HEK293 (cell line): ENCODE results near the gene AKAP6.

Experiments
- CTCF ChIA-PET: fragments of 350-600 bp; formaldehyde crosslinking; extraction: SDS; loops from one replicate; lab custom pipeline; 2021; ENCODE audit warnings: antibody characterized with exemption; lab: Yijun Ruan, JAX
- POLR2A ChIA-PET: fragments of 300-600 bp; formaldehyde crosslinking; extraction: SDS; loops from one replicate; lab custom pipeline; 2020; ENCODE audit warnings: antibody characterized with exemption, inconsistent platforms; lab: Yijun Ruan, JAX
- H3K27ac ChIP-seq: fragments of 200-500 bp; sonication (Bioruptor generic); 2 replicates; pipeline ENCODE4 v1.5.1; 2014; ENCODE audit warnings: low read depth, low read length, control low read depth, inconsistent platforms; ENCODE audit errors: extremely low read depth
- H3K36me3 ChIP-seq, 2 experiments: fragments of 200-500 bp in 1 of 2; sonication (Bioruptor generic) in 1 of 2; 1 replicate in 1 of 2; 2 replicates in 1 of 2; pipeline ENCODE4 v1.5.1; 2014 to 2017; ENCODE audit warnings: inconsistent platforms in 2 of 2, low read length in 2 of 2; ENCODE audit not compliant: control insufficient read depth in 2 of 2, insufficient read depth in 1 of 2
- H3K4me1 ChIP-seq: fragments of 200-500 bp; sonication (Bioruptor generic); 2 replicates; pipeline ENCODE4 v1.5.1; 2014; ENCODE audit warnings: mild to moderate bottlenecking, low read length, inconsistent platforms; ENCODE audit not compliant: control insufficient read depth, insufficient read depth
- H3K4me3 ChIP-seq: 2 replicates; pipeline ENCODE4 v1.5.1; 2011; ENCODE audit warnings: low read depth, mild to moderate bottlenecking, control low read depth, low read length, moderate library complexity
- H3K9me3 ChIP-seq: fragments of 200-500 bp; sonication (Bioruptor generic); 2 replicates; pipeline ENCODE4 v1.5.1; 2014; ENCODE audit warnings: low read depth, low read length, inconsistent platforms; ENCODE audit not compliant: control insufficient read depth, insufficient read depth
- BCL11B ChIP-seq: fragments of 450-650 bp; formaldehyde crosslinking; IDR thresholded peaks from 2 replicates; pipeline ENCODE4 v1.5.1; 2016; ENCODE audit warnings: low read depth, missing biosample characterization, missing genetic modification characterization
- EGR2 ChIP-seq: fragments of 450-650 bp; formaldehyde crosslinking; IDR thresholded peaks from 2 replicates; pipeline ENCODE4 v1.5.1; 2016; ENCODE audit warnings: low read depth, missing biosample characterization, missing genetic modification characterization
- HOXD13 ChIP-seq: sonication (generic); formaldehyde crosslinking; IDR thresholded peaks from 2 replicates; pipeline ENCODE4 v1.8.0; 2022; ENCODE audit warnings: missing genetic modification reagents, borderline replicate concordance
- KLF1 ChIP-seq: fragments of 450-650 bp; formaldehyde crosslinking; IDR thresholded peaks from 2 replicates; pipeline ENCODE4 v1.5.1; 2016; ENCODE audit warnings: missing biosample characterization, missing genetic modification characterization
- KLF10 ChIP-seq: fragments of 450-650 bp; IDR thresholded peaks from 2 replicates; pipeline ENCODE4 v1.5.1; 2018; ENCODE audit warnings: missing biosample characterization, mild to moderate bottlenecking, missing genetic modification characterization
- MYNN ChIP-seq: fragments of 450-650 bp; formaldehyde crosslinking; IDR thresholded peaks from 2 replicates; pipeline ENCODE4 v1.5.1; 2016; ENCODE audit warnings: missing biosample characterization, missing genetic modification characterization, borderline replicate concordance
- MZF1 ChIP-seq: fragments of 450-650 bp; formaldehyde crosslinking; IDR thresholded peaks from 2 replicates; pipeline ENCODE4 v1.5.1; 2017; ENCODE audit warnings: missing biosample characterization, missing genetic modification characterization, borderline replicate concordance
- SCRT2 ChIP-seq: fragments of 450-650 bp; formaldehyde crosslinking; IDR thresholded peaks from 2 replicates; pipeline ENCODE4 v1.5.1; 2016; ENCODE audit warnings: missing biosample characterization, missing genetic modification characterization
- TRIM28 ChIP-seq: IDR thresholded peaks from 2 replicates; pipeline ENCODE4 v1.6.1; 2011; ENCODE audit warnings: low read length, control low read depth, borderline replicate concordance
- ZBTB1 ChIP-seq: fragments of 450-650 bp; formaldehyde crosslinking; IDR thresholded peaks from 2 replicates; pipeline ENCODE4 v1.5.1; 2016; ENCODE audit warnings: missing biosample characterization, missing genetic modification characterization
- ZBTB20 ChIP-seq: fragments of 450-650 bp; formaldehyde crosslinking; IDR thresholded peaks from 2 replicates; pipeline ENCODE4 v1.5.1; 2016; ENCODE audit warnings: missing biosample characterization, missing genetic modification characterization
- ZEB2 ChIP-seq: fragments of 450-650 bp; formaldehyde crosslinking; IDR thresholded peaks from 2 replicates; pipeline ENCODE4 v1.5.1; 2016; ENCODE audit warnings: missing biosample characterization, missing genetic modification characterization
- ZFHX2 ChIP-seq: fragments of 450-650 bp; formaldehyde crosslinking; conservative IDR thresholded peaks from 2 replicates; pipeline ENCODE4 v1.5.1; 2016; ENCODE audit warnings: missing biosample characterization, missing genetic modification characterization
- ZNF10 ChIP-seq: fragments of 450-650 bp; formaldehyde crosslinking; IDR thresholded peaks from 2 replicates; pipeline ENCODE4 v1.5.1; 2017; ENCODE audit warnings: missing biosample characterization, missing genetic modification characterization
- ZNF169 ChIP-seq: fragments of 450-650 bp; formaldehyde crosslinking; IDR thresholded peaks from 2 replicates; pipeline ENCODE4 v1.5.1; 2016; ENCODE audit warnings: missing biosample characterization, missing genetic modification characterization
- ZNF174 ChIP-seq: fragments of 450-650 bp; formaldehyde crosslinking; IDR thresholded peaks from 2 replicates; pipeline ENCODE4 v1.5.0; 2017; ENCODE audit warnings: missing biosample characterization, mild to moderate bottlenecking, missing genetic modification characterization
- ZNF214 ChIP-seq: fragments of 450-650 bp; formaldehyde crosslinking; IDR thresholded peaks from 2 replicates; pipeline ENCODE4 v1.5.1; 2017; ENCODE audit warnings: missing biosample characterization, mild to moderate bottlenecking, missing genetic modification characterization, borderline replicate concordance
- ZNF223 ChIP-seq: fragments of 450-650 bp; formaldehyde crosslinking; IDR thresholded peaks from 2 replicates; pipeline ENCODE4 v1.5.1; 2016; ENCODE audit warnings: missing biosample characterization, missing genetic modification characterization
- ZNF292 ChIP-seq: fragments of 450-650 bp; formaldehyde crosslinking; IDR thresholded peaks from 2 replicates; pipeline ENCODE4 v1.5.1; 2016; ENCODE audit warnings: low read depth, missing biosample characterization, missing genetic modification characterization, borderline replicate concordance
- ZNF548 ChIP-seq: fragments of 450-650 bp; formaldehyde crosslinking; IDR thresholded peaks from 2 replicates; pipeline ENCODE4 v1.5.1; 2016; ENCODE audit warnings: missing biosample characterization, missing genetic modification characterization
- ZNF558 ChIP-seq: fragments of 450-650 bp; formaldehyde crosslinking; IDR thresholded peaks from 2 replicates; pipeline ENCODE4 v1.5.1; 2016; ENCODE audit warnings: missing biosample characterization, missing genetic modification characterization
- ZNF624 ChIP-seq: fragments of 450-650 bp; formaldehyde crosslinking; IDR thresholded peaks from 2 replicates; pipeline ENCODE4 v1.5.1; 2017; ENCODE audit warnings: missing biosample characterization, missing genetic modification characterization
- ZNF629 ChIP-seq: fragments of 450-650 bp; formaldehyde crosslinking; IDR thresholded peaks from 2 replicates; pipeline ENCODE4 v1.5.1; 2017; ENCODE audit warnings: missing biosample characterization, missing genetic modification characterization
- ZNF654 ChIP-seq: fragments of 450-650 bp; formaldehyde crosslinking; IDR thresholded peaks from 2 replicates; pipeline ENCODE4 v1.5.1; 2016; ENCODE audit warnings: low read depth, missing biosample characterization, missing genetic modification characterization
- ZNF776 ChIP-seq: fragments of 450-650 bp; formaldehyde crosslinking; IDR thresholded peaks from 2 replicates; pipeline ENCODE4 v1.5.0; 2017; ENCODE audit warnings: missing biosample characterization, missing genetic modification characterization, borderline replicate concordance
- ZNF792 ChIP-seq: fragments of 450-650 bp; formaldehyde crosslinking; IDR thresholded peaks from 2 replicates; pipeline ENCODE4 v1.5.1; 2016; ENCODE audit warnings: missing biosample characterization, missing genetic modification characterization
- ZXDB ChIP-seq: fragments of 450-650 bp; formaldehyde crosslinking; IDR thresholded peaks from 2 replicates; pipeline ENCODE4 v1.5.1; 2016; ENCODE audit warnings: missing biosample characterization, missing genetic modification characterization
- TF ChIP-seq, protein P1 (sequence below): fragments of 450-650 bp; formaldehyde crosslinking; IDR thresholded peaks from 2 replicates; pipeline ENCODE4 v1.5.1; 2016; ENCODE audit warnings: missing biosample characterization, missing genetic modification characterization, low read depth
- TF ChIP-seq, protein P2 (sequence below): fragments of 450-650 bp; formaldehyde crosslinking; IDR thresholded peaks from 2 replicates; pipeline ENCODE4 v1.5.1; 2017; ENCODE audit warnings: missing biosample characterization, missing genetic modification characterization
- TF ChIP-seq, protein P3 (sequence below): fragments of 450-650 bp; IDR thresholded peaks from 2 replicates; pipeline ENCODE4 v1.5.1; 2018; ENCODE audit warnings: missing biosample characterization, mild to moderate bottlenecking, missing genetic modification characterization

AKAP6 gene

GRCh38 chr14:32727832-32728231 lies 398.7 kb downstream of the AKAP6 start:
- Histone ChIP-seq H3K4me1 (peaks cover 16% of the 10 kb centered on the region; the same call in 1 of the 2 replicates), H3K4me3 (no peak overlapping the region), H3K27ac (no peak overlapping the region), H3K9me3 (no peaks in the 10 kb centered on the region), H3K36me3 (no peaks in the 10 kb centered on the region)
- CTCF ChIA-PET: no interaction called here
- TF ChIP-seq ZNF548 (tag by site-specific recombination) (no peak), KLF10 (tag by site-specific recombination) (no peak), ZNF629 (tag by site-specific recombination) (no peak), ZBTB20 (tag by site-specific recombination) (no peak), ZNF624 (tag by site-specific recombination) (no peak), ZNF776 (tag by site-specific recombination) (no peak), ZNF174 (tag by site-specific recombination) (no peak), ZNF792 (tag by site-specific recombination) (no peak), KLF1 (tag by site-specific recombination) (no peak), ZNF169 (no peak), TRIM28 (no peak), HOXD13 (CRISPR knock-in tag) (no peak)
- TF ChIP-seq, protein P1, sequence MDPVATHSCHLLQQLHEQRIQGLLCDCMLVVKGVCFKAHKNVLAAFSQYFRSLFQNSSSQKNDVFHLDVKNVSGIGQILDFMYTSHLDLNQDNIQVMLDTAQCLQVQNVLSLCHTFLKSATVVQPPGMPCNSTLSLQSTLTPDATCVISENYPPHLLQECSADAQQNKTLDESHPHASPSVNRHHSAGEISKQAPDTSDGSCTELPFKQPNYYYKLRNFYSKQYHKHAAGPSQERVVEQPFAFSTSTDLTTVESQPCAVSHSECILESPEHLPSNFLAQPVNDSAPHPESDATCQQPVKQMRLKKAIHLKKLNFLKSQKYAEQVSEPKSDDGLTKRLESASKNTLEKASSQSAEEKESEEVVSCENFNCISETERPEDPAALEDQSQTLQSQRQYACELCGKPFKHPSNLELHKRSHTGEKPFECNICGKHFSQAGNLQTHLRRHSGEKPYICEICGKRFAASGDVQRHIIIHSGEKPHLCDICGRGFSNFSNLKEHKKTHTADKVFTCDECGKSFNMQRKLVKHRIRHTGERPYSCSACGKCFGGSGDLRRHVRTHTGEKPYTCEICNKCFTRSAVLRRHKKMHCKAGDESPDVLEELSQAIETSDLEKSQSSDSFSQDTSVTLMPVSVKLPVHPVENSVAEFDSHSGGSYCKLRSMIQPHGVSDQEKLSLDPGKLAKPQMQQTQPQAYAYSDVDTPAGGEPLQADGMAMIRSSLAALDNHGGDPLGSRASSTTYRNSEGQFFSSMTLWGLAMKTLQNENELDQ (tag by site-specific recombination): no peak
- POLR2A ChIA-PET: no interaction called here

GRCh38 chr14:32728526-32728925 lies 399.4 kb downstream of the AKAP6 start:
- TF ChIP-seq ZBTB1: no peak
- no peak for TF ChIP-seq BCL11B (tag by site-specific recombination)
- no peak for TF ChIP-seq ZFHX2 (tag by site-specific recombination)
- TF ChIP-seq, protein P2, sequence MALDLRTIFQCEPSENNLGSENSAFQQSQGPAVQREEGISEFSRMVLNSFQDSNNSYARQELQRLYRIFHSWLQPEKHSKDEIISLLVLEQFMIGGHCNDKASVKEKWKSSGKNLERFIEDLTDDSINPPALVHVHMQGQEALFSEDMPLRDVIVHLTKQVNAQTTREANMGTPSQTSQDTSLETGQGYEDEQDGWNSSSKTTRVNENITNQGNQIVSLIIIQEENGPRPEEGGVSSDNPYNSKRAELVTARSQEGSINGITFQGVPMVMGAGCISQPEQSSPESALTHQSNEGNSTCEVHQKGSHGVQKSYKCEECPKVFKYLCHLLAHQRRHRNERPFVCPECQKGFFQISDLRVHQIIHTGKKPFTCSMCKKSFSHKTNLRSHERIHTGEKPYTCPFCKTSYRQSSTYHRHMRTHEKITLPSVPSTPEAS (tag by site-specific recombination): no peak
- no peak for TF ChIP-seq ZEB2
- TF ChIP-seq ZNF292 (tag by site-specific recombination): no peak
- no peak for TF ChIP-seq ZNF10 (tag by site-specific recombination)
- TF ChIP-seq ZNF654: no peak
- TF ChIP-seq ZNF214: no peak
- TF ChIP-seq ZNF223 (tag by site-specific recombination): no peak
- no peak for TF ChIP-seq HOXD13 (CRISPR knock-in tag)
- no peak for TF ChIP-seq ZNF558
- TF ChIP-seq MYNN (tag by site-specific recombination): no peak
- TF ChIP-seq ZNF792 (tag by site-specific recombination): no peak
- TF ChIP-seq ZXDB: no peak
- TF ChIP-seq MZF1: no peak
- TF ChIP-seq EGR2: no peak
- TF ChIP-seq, protein P3, sequence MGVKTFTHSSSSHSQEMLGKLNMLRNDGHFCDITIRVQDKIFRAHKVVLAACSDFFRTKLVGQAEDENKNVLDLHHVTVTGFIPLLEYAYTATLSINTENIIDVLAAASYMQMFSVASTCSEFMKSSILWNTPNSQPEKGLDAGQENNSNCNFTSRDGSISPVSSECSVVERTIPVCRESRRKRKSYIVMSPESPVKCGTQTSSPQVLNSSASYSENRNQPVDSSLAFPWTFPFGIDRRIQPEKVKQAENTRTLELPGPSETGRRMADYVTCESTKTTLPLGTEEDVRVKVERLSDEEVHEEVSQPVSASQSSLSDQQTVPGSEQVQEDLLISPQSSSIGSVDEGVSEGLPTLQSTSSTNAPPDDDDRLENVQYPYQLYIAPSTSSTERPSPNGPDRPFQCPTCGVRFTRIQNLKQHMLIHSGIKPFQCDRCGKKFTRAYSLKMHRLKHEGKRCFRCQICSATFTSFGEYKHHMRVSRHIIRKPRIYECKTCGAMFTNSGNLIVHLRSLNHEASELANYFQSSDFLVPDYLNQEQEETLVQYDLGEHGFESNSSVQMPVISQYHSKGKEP (tag by site-specific recombination): no peak
- no peak for TF ChIP-seq SCRT2
- TF ChIP-seq, all 188 proteins: peak for 0
- no peak overlapping the region for H3K4me3 ChIP-seq
- H3K9me3 ChIP-seq: no peaks in the 10 kb centered on the region
- H3K36me3 ChIP-seq: no peaks in the 10 kb centered on the region
- peaks cover 16% of the 10 kb centered on the region; the same call in 1 of the 2 replicates for H3K4me1 ChIP-seq
- CTCF ChIA-PET: interaction anchor here (0.6 kb wide), 1 partner anchor 50 kb away, joined by 4 read pairs; no protein-coding TSS in a partner anchor
- no peak overlapping the region for H3K27ac ChIP-seq
- POLR2A ChIA-PET: no interaction called here
